DOHH2 (cell line): ENCODE data around the gene RALGAPB.

ENCODE experiments used
- CTCF ChIP-seq: fragments of 200-600 bp; sonication (generic); IDR thresholded peaks from one replicate; pipeline ENCODE4 v1.5.1; 2014; ENCODE audit warnings: antibody characterized with exemption, mild to moderate bottlenecking, low read depth, low read length; ENCODE audit not compliant: poor library complexity, severe bottlenecking
- EZH2phosphoT487 ChIP-seq: fragments of 200-600 bp; sonication (generic); IDR thresholded peaks from 2 replicates; pipeline ENCODE4 v1.6.1; 2017; ENCODE audit warnings: borderline replicate concordance, mild to moderate bottlenecking, antibody characterized with exemption, low read length, moderate library complexity, mixed read lengths

- TF ChIP-seq CTCF (no peak), EZH2phosphoT487 (no peak)
Measured at GRCh38 chr20:38599410-38599882, 126.8 kb downstream of the RALGAPB start.
